ENCODE results near the gene CFAP77.
A peak's percentile ranks its signal among the peaks of the same experiment; 100 is the strongest.

CFAP77 gene

GRCh38 chr9:132541051-132541450, 131.0 kb downstream of the CFAP77 start:
- no peak for DNase-seq (ENCODE audit: low spot score)
- in situ Hi-C loops (cut with MboI; ENCODE audit: low pct_unique_long_range_greater_than_20kb, low sequenced_read_pairs, unreplicated experiment): no loop called here
- no peak for TF ChIP-seq CTCF (IDR thresholded peaks at IDR 0.05; ENCODE audit: extremely low read depth, insufficient read depth, missing control alignments)

GRCh38 chr9:132541870-132542830, 132.1 kb downstream of the CFAP77 start:
- no peak for DNase-seq (ENCODE audit: low spot score)
- no peak for TF ChIP-seq CTCF (IDR thresholded peaks at IDR 0.05; ENCODE audit: extremely low read depth, insufficient read depth, missing control alignments)
- in situ Hi-C loops (cut with MboI; ENCODE audit: low pct_unique_long_range_greater_than_20kb, low sequenced_read_pairs, unreplicated experiment): no loop called here

- TF ChIP-seq CTCF (IDR thresholded peaks at IDR 0.05; ENCODE audit: extremely low read depth, insufficient read depth, missing control alignments): no peak
- in situ Hi-C loops (cut with MboI; ENCODE audit: low pct_unique_long_range_greater_than_20kb, low sequenced_read_pairs, unreplicated experiment): no loop called here
- DNase-seq (ENCODE audit: low spot score): no peak
Observed at GRCh38 chr9:132543251-132543650, 133.2 kb downstream of the CFAP77 start.

- no peak for TF ChIP-seq CTCF (IDR thresholded peaks at IDR 0.05; ENCODE audit: extremely low read depth, insufficient read depth, missing control alignments)
- in situ Hi-C loops (cut with MboI; ENCODE audit: low pct_unique_long_range_greater_than_20kb, low sequenced_read_pairs, unreplicated experiment): no loop called here
- no peak for DNase-seq (ENCODE audit: low spot score)
Observed at GRCh38 chr9:132543960-132544359, 133.9 kb downstream of the CFAP77 start.

GRCh38 chr9:132545578-132545977, 135.6 kb downstream of the CFAP77 start:
- DNase-seq (ENCODE audit: low spot score): no peak
- no peak for TF ChIP-seq CTCF (IDR thresholded peaks at IDR 0.05; ENCODE audit: extremely low read depth, insufficient read depth, missing control alignments)
- in situ Hi-C loops (cut with MboI; ENCODE audit: low pct_unique_long_range_greater_than_20kb, low sequenced_read_pairs, unreplicated experiment): no loop called here

GRCh38 chr9:132546148-132547051, 136.4 kb downstream of the CFAP77 start:
- in situ Hi-C loops (cut with MboI; ENCODE audit: low pct_unique_long_range_greater_than_20kb, low sequenced_read_pairs, unreplicated experiment): no loop called here
- peak; percentile 28 for TF ChIP-seq CTCF (IDR thresholded peaks at IDR 0.05; ENCODE audit: extremely low read depth, insufficient read depth, missing control alignments)
- DNase-seq (ENCODE audit: low spot score): no peak
